Measurements from ENCODE around the gene TRIM15. TPM values are rescaled to one million over a fixed set of nuclear protein-coding genes. Genes with fewer than 3 reads are reported as not detected.
A peak's percentile ranks its signal among the peaks of the same experiment; 100 is the strongest.

Gene TRIM15
- total RNA-seq, 3 donors from 2014 or later (not counting 1 experiment from before 2014, with no cell fraction given): not detected

- Mint-ChIP-seq H3K27me3 (ENCODE audit: low read depth in 2 of 2) (peaks cover 39 to 55% of the 10 kb centered on the region in 2 donors), H3K36me3 (no peaks in the 10 kb centered on the region), H3K4me1 (no peaks in the 10 kb centered on the region), H3K9me3 (no peaks in the 10 kb centered on the region), H3K27ac (no peak overlapping the region), H3K4me3 (no peak overlapping the region)
- no peak for DNase-seq
- WGBS (ENCODE audit: insufficient coverage): 82% methylated on average over 6 of the region's 6 CpGs
- Histone ChIP-seq H3K27ac (ENCODE audit: low read length) (no peak overlapping the region), H3K4me3 (ENCODE audit: low read length) (no peak overlapping the region), H3K9me3 (ENCODE audit: control insufficient read depth, insufficient read depth, low read length) (no peaks in the 10 kb centered on the region), H3K27me3 (ENCODE audit: control insufficient read depth, insufficient read depth, low read length) (peaks cover 8% of the 10 kb centered on the region), H3K36me3 (ENCODE audit: control insufficient read depth, insufficient read depth, low read length) (no peaks in the 10 kb centered on the region), H3K4me1 (ENCODE audit: control insufficient read depth, insufficient read depth, low read length) (no peaks in the 10 kb centered on the region)
- TF ChIP-seq, protein P1, sequence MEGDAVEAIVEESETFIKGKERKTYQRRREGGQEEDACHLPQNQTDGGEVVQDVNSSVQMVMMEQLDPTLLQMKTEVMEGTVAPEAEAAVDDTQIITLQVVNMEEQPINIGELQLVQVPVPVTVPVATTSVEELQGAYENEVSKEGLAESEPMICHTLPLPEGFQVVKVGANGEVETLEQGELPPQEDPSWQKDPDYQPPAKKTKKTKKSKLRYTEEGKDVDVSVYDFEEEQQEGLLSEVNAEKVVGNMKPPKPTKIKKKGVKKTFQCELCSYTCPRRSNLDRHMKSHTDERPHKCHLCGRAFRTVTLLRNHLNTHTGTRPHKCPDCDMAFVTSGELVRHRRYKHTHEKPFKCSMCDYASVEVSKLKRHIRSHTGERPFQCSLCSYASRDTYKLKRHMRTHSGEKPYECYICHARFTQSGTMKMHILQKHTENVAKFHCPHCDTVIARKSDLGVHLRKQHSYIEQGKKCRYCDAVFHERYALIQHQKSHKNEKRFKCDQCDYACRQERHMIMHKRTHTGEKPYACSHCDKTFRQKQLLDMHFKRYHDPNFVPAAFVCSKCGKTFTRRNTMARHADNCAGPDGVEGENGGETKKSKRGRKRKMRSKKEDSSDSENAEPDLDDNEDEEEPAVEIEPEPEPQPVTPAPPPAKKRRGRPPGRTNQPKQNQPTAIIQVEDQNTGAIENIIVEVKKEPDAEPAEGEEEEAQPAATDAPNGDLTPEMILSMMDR (IDR thresholded peaks at IDR 0.05): no peak
- ATAC-seq: no peak
- intact Hi-C loops (cut with micrococcal nuclease): no loop called here
These were observed 18.5 kb upstream of the TRIM15 start for GRCh38 chr6:30144811-30145210.

GRCh38 chr6:30145818-30146217 is 17.5 kb upstream of the TRIM15 start:
- 84% methylated on average over 7 of the region's 7 CpGs for WGBS (ENCODE audit: insufficient coverage)

DNA sequence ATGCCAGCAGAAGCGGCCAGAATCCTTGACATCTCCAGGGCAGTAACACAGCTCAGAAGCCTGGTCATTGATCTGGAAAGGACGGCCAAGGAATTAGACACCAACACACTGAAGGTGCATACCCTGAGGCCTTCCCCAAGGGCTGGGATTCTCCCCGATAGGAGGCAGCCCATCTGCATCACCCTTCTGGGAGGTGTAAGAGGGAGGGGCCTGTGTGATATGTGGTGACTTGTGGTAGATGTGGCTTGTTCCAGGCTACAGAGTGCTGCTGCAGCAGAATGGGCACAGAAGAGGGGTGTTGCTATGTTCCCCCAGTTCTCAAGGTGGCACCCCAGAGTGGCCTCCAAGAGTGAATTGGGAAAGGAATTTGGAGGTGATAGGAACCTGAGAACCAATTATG is 16.2 kb upstream of the TRIM15 start:
- H3K27me3 ChIP-seq (ENCODE audit: control insufficient read depth, insufficient read depth, low read length): peaks cover 8% of the 10 kb centered on the region
- H3K9me3 ChIP-seq (ENCODE audit: control insufficient read depth, insufficient read depth, low read length): no peaks in the 10 kb centered on the region
- H3K27me3 Mint-ChIP-seq (ENCODE audit: low read depth in 2 of 2): peaks cover 26 to 40% of the 10 kb centered on the region in 2 donors
- WGBS (ENCODE audit: insufficient coverage): 73% methylated on average over 3 of the region's 3 CpGs
- H3K4me1 ChIP-seq (ENCODE audit: control insufficient read depth, insufficient read depth, low read length): no peaks in the 10 kb centered on the region
- TF ChIP-seq, protein P1 (IDR thresholded peaks at IDR 0.05): no peak
- no peak overlapping the region for H3K4me3 Mint-ChIP-seq
- no peaks in the 10 kb centered on the region for H3K36me3 ChIP-seq (ENCODE audit: control insufficient read depth, insufficient read depth, low read length)
- intact Hi-C loops (cut with micrococcal nuclease): no loop called here
- H3K4me1 Mint-ChIP-seq: peaks cover 4 to 5% of the 10 kb centered on the region in 2 donors
- H3K27ac Mint-ChIP-seq: no peak overlapping the region
- peak in 2 of 3 donors; percentile 36 to 69 for ATAC-seq
- no peak for DNase-seq
- H3K4me3 ChIP-seq (ENCODE audit: low read length): no peak overlapping the region
- H3K9me3 Mint-ChIP-seq: no peaks in the 10 kb centered on the region
- no peak overlapping the region for H3K27ac ChIP-seq (ENCODE audit: low read length)
- no peaks in the 10 kb centered on the region for H3K36me3 Mint-ChIP-seq

More at GRCh38 chr6:30145818-30146217, 17.5 kb upstream of the TRIM15 start:
- Mint-ChIP-seq H3K9me3 (no peaks in the 10 kb centered on the region), H3K27ac (no peak overlapping the region), H3K4me1 (no peaks in the 10 kb centered on the region), H3K36me3 (no peaks in the 10 kb centered on the region), H3K27me3 (ENCODE audit: low read depth in 2 of 2) (peaks cover 36 to 52% of the 10 kb centered on the region in 2 donors), H3K4me3 (no peak overlapping the region)
- Histone ChIP-seq H3K4me3 (ENCODE audit: low read length) (no peak overlapping the region), H3K27me3 (ENCODE audit: control insufficient read depth, insufficient read depth, low read length) (peaks cover 8% of the 10 kb centered on the region), H3K27ac (ENCODE audit: low read length) (no peak overlapping the region), H3K4me1 (ENCODE audit: control insufficient read depth, insufficient read depth, low read length) (no peaks in the 10 kb centered on the region), H3K36me3 (ENCODE audit: control insufficient read depth, insufficient read depth, low read length) (no peaks in the 10 kb centered on the region), H3K9me3 (ENCODE audit: control insufficient read depth, insufficient read depth, low read length) (no peaks in the 10 kb centered on the region)
- ATAC-seq: no peak
- intact Hi-C loops (cut with micrococcal nuclease): no loop called here
- DNase-seq: no peak
- TF ChIP-seq, protein P1 (IDR thresholded peaks at IDR 0.05): no peak

DNA sequence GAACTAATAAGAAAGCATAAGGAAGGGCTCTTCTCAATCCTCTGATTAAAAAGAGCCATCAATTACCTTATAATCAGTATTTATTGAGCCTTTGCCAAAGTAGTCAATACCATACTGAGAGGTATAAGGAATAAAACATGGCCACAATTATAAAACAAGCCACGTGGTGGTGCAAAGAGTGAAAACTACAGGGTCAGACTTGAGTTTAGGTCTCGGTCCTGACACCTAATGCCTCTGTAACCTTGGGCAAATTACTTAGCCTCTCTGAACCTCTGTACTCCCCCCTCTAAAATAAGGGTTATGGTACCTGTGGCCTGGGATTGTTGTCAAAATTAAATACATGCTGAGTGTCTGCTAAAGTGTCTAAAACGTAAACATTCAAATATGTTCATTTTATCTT is 14.1 kb upstream of the TRIM15 start:
- no peak for ATAC-seq
- no peak overlapping the region for H3K27ac ChIP-seq (ENCODE audit: low read length)
- no peaks in the 10 kb centered on the region for H3K4me1 ChIP-seq (ENCODE audit: control insufficient read depth, insufficient read depth, low read length)
- H3K4me3 Mint-ChIP-seq: no peak overlapping the region
- WGBS (ENCODE audit: insufficient coverage): 62% methylated on average over 2 of the region's 3 CpGs
- intact Hi-C loops (cut with micrococcal nuclease): no loop called here
- TF ChIP-seq, protein P1 (IDR thresholded peaks at IDR 0.05): no peak
- peaks cover 20 to 31% of the 10 kb centered on the region in 2 donors for H3K27me3 Mint-ChIP-seq (ENCODE audit: low read depth in 2 of 2)
- peaks cover 4 to 5% of the 10 kb centered on the region in 2 donors for H3K4me1 Mint-ChIP-seq
- H3K27ac Mint-ChIP-seq: no peak overlapping the region
- no peak for DNase-seq
- no peaks in the 10 kb centered on the region for H3K36me3 Mint-ChIP-seq
- no peak overlapping the region for H3K4me3 ChIP-seq (ENCODE audit: low read length)
- no peaks in the 10 kb centered on the region for H3K9me3 ChIP-seq (ENCODE audit: control insufficient read depth, insufficient read depth, low read length)
- H3K9me3 Mint-ChIP-seq: no peaks in the 10 kb centered on the region
- H3K36me3 ChIP-seq (ENCODE audit: control insufficient read depth, insufficient read depth, low read length): no peaks in the 10 kb centered on the region
- peaks cover 3% of the 10 kb centered on the region for H3K27me3 ChIP-seq (ENCODE audit: control insufficient read depth, insufficient read depth, low read length)

Data from natural killer cell (primary cell).